T-cell (primary cell): ENCODE data around the gene RHOBTB1. TPM values are rescaled to one million over a fixed set of nuclear protein-coding genes. Genes with fewer than 3 reads are reported as not detected.
A peak's percentile ranks its signal among the peaks of the same experiment; 100 is the strongest.

Experiments
- ATAC-seq, 4 experiments: fragments of 200-7000 bp in 3 of 4; fragments of 150-1000 bp in 1 of 4; cut with Tn5 transposase; replicated peaks in 1 of 4; 1 replicate in 3 of 4; 2 replicates in 1 of 4; pipeline ENCODE4 v1.10.0; 2021; ENCODE audit warnings: moderate library complexity in 3 of 4, mild to moderate bottlenecking in 2 of 4, moderate number of reproducible peaks in 1 of 4
- CTCF ChIA-PET, 2 donors: fragments of 300-600 bp; sonication (Branson Sonifier 250); formaldehyde crosslinking; loops; one replicate each; lab custom pipeline; 2022; ENCODE audit warnings: antibody characterized with exemption in 2 of 2; lab: Charles Lee
- POLR2A ChIA-PET, 2 donors: fragments of 300-600 bp; sonication (Branson Sonifier 250); formaldehyde crosslinking; loops; one replicate each; lab custom pipeline; 2022; ENCODE audit warnings: antibody characterized with exemption in 2 of 2; lab: Charles Lee
- DNase-seq, 35 experiments: peaks; one replicate each; pipeline versions ENCODE4 v3.0.0 to v3.0.0-alpha.2; 2013 to 2023
- H3K27ac ChIP-seq: one replicate; pipeline ENCODE4 v1.5.1; 2013; ENCODE audit warnings: low read length
- H3K27me3 ChIP-seq, 2 experiments: replicated peaks in 1 of 2; 1 replicate in 1 of 2; 2 replicates in 1 of 2; pipeline versions ENCODE4 v1.6.1 to v1.7.0; 2013; ENCODE audit warnings: low read length in 1 of 2, mixed read lengths in 1 of 2; ENCODE audit not compliant: control insufficient read depth in 2 of 2, insufficient read depth in 2 of 2; ENCODE audit errors: extremely low read depth in 1 of 2
- H3K36me3 ChIP-seq, 2 donors: 1 replicate in 1 of 2; 2 replicates in 1 of 2; pipeline versions ENCODE4 v1.6.1 to v1.7.0; 2013; ENCODE audit warnings: low read length in 1 of 2; ENCODE audit not compliant: control insufficient read depth in 2 of 2, insufficient read depth in 1 of 2; ENCODE audit errors: extremely low read depth in 1 of 2
- H3K4me1 ChIP-seq, 2 experiments: 1 replicate in 1 of 2; 2 replicates in 1 of 2; pipeline versions ENCODE4 v1.6.1 to v1.7.0; 2013; ENCODE audit warnings: low read length in 2 of 2, mixed read lengths in 1 of 2; ENCODE audit not compliant: insufficient read depth in 2 of 2, control insufficient read depth in 1 of 2; ENCODE audit errors: extremely low read depth in 1 of 2
- H3K4me3 ChIP-seq, 2 donors: 1 replicate in 1 of 2; 2 replicates in 1 of 2; pipeline versions ENCODE4 v1.5.1 to v1.7.0; 2013; ENCODE audit warnings: mild to moderate bottlenecking in 2 of 2, low read length in 1 of 2, moderate library complexity in 1 of 2; ENCODE audit not compliant: control insufficient read depth in 1 of 2; ENCODE audit errors: extremely low read depth in 1 of 2
- H3K9me3 ChIP-seq: 2 replicates; pipeline ENCODE4 v1.7.0; 2013
- H3K27ac Mint-ChIP-seq, 2 donors: one replicate each; pipeline ENCODE4 v1.8.0; 2020 to 2021; ENCODE audit warnings: mild to moderate bottlenecking in 2 of 2, mixed read lengths in 2 of 2
- H3K27me3 Mint-ChIP-seq, 2 donors: one replicate each; pipeline ENCODE4 v1.8.0; 2021 to 2022; ENCODE audit warnings: mixed read lengths in 2 of 2
- H3K36me3 Mint-ChIP-seq: one replicate; pipeline ENCODE4 v1.8.0; 2021; ENCODE audit warnings: mixed read lengths
- H3K4me1 Mint-ChIP-seq, 3 donors: one replicate each; pipeline ENCODE4 v1.8.0; 2020 to 2022; ENCODE audit warnings: mixed read lengths in 3 of 3, mild to moderate bottlenecking in 1 of 3
- H3K4me3 Mint-ChIP-seq, 3 donors: one replicate each; pipeline ENCODE4 v1.8.0; 2020 to 2022; ENCODE audit warnings: mild to moderate bottlenecking in 3 of 3, mixed read lengths in 3 of 3, moderate library complexity in 3 of 3
- H3K9me3 Mint-ChIP-seq, 3 donors: one replicate each; pipeline ENCODE4 v1.8.0; 2020 to 2022; ENCODE audit warnings: mixed read lengths in 3 of 3
- WGBS: methylation state at CpG from one replicate; pipeline ENCODE4 v1.1.5; 2013; ENCODE audit warnings: missing lambda C conversion rate; ENCODE audit not compliant: insufficient coverage; 5-methylcytosine and 5-hydroxymethylcytosine counted together
- total RNA-seq, 35 experiments: library from RNA in 6 of 35; stranded (reverse) in 6 of 35; fragments of 120-200 nt in 1 of 35; gene quantifications; one replicate each; pipeline versions ENCODE4 v1.2.1 to v1.2.4 and lab custom pipeline; 2013 to 2026

The RHOBTB1 gene
- total RNA-seq, 5 donors from 2014 or later (not counting 1 experiment from before 2014, with no cell fraction given): 0.09 to 0.75 (median 0.34) TPM; not detected in 1

DNA sequence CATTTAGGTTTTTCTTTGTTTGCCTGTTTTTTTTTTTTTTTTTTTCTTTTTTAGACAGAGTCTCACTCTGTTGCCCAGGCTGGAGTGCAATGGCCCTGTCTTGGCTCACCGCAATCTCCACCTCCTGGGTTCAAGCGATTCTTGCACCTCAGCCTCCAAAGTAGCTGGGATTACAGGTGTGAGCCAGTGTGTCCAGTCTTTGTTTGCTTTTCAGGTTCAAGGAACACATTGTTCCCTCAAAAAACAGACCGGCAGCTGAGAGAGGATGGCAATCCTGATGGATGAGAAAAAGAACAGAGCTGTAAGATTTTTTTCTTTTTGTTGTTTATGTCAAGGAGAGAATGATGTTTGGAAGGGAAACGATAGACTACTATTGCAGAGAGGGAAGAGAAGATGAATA lies 23.3 kb upstream of the RHOBTB1 start:
- no peak overlapping the region for H3K4me3 Mint-ChIP-seq
- DNase-seq: no peak
- H3K27me3 Mint-ChIP-seq: peaks cover 6 to 20% of the 10 kb centered on the region in 2 donors
- no peaks in the 10 kb centered on the region for H3K36me3 Mint-ChIP-seq
- no peaks in the 10 kb centered on the region for H3K9me3 Mint-ChIP-seq
- ChIA-PET CTCF (interaction anchor here in 1 of 2 donors (0.7 kb wide), 1 partner anchor 1071 kb away, joined by 5 read pairs; no protein-coding TSS in a partner anchor), POLR2A (no interaction called here)
- no peak overlapping the region for H3K27ac ChIP-seq
- no peaks in the 10 kb centered on the region for H3K36me3 ChIP-seq
- no peak overlapping the region for H3K4me3 ChIP-seq
- peaks cover 0 to 2% of the 10 kb centered on the region in 2 experiments for H3K27me3 ChIP-seq
- 100% methylated on average over 2 of the region's 4 CpGs for WGBS
- ATAC-seq: no peak
- no peak overlapping the region for H3K27ac Mint-ChIP-seq
- H3K9me3 ChIP-seq: no peaks in the 10 kb centered on the region
- no peaks in the 10 kb centered on the region for H3K4me1 ChIP-seq
- H3K4me1 Mint-ChIP-seq: peaks cover 0 to 3% (median 2%) of the 10 kb centered on the region in 3 donors

DNA sequence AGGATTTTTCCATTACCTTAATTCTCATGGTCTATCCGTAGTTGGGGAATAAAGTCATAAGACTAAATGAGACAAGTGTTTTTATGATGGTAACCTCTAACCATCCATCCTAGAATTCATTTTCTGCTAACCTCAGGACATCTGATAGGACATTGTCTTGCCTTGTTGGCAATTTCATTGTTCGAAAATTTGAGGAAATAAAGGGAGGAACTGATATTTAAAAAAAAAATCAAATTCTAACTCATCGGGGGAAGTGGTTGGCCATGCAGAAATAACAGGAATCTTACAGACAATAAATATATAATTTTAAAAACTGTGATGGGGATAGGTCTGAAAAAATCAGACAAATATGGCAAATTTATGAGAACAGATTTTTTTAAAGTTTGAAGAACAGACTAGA lies 21.7 kb upstream of the RHOBTB1 start:
- Histone ChIP-seq H3K9me3 (no peaks in the 10 kb centered on the region), H3K4me3 (no peak overlapping the region), H3K4me1 (no peaks in the 10 kb centered on the region), H3K27ac (no peak overlapping the region), H3K36me3 (no peaks in the 10 kb centered on the region), H3K27me3 (peaks cover 0 to 2% of the 10 kb centered on the region in 2 experiments)
- Mint-ChIP-seq H3K36me3 (no peaks in the 10 kb centered on the region), H3K4me3 (no peak overlapping the region), H3K27ac (no peak overlapping the region), H3K27me3 (peaks cover 4 to 19% of the 10 kb centered on the region in 2 donors), H3K9me3 (no peaks in the 10 kb centered on the region), H3K4me1 (peaks cover 0 to 3% (median 2%) of the 10 kb centered on the region in 3 donors)
- ChIA-PET POLR2A (interaction anchor here in 1 of 2 donors (0.7 kb wide), 1 partner anchor 15 kb away, joined by 4 read pairs; no protein-coding TSS in a partner anchor), CTCF (no interaction called here)
- no peak for DNase-seq
- no CpG with 5 or more reads among the region's 3 CpGs for WGBS
- no peak for ATAC-seq

GRCh38 chr10:60964257-60965235 lies 20.6 kb upstream of the RHOBTB1 start:
- Mint-ChIP-seq H3K4me1 (peaks cover 0 to 3% (median 2%) of the 10 kb centered on the region in 3 donors), H3K27me3 (peaks cover 4 to 19% of the 10 kb centered on the region in 2 donors), H3K9me3 (no peaks in the 10 kb centered on the region), H3K36me3 (no peaks in the 10 kb centered on the region), H3K4me3 (no peak overlapping the region), H3K27ac (no peak overlapping the region)
- CTCF ChIA-PET: interaction anchor here (0.6 to 1.2 kb wide), 4 partner anchors 13 to 1378 kb away, joined by 3 to 4 read pairs (median 3); no protein-coding TSS in a partner anchor
- Histone ChIP-seq H3K4me3 (no peak overlapping the region), H3K27me3 (peaks cover 0 to 2% of the 10 kb centered on the region in 2 experiments), H3K27ac (no peak overlapping the region), H3K9me3 (no peaks in the 10 kb centered on the region), H3K36me3 (no peaks in the 10 kb centered on the region), H3K4me1 (no peaks in the 10 kb centered on the region)
- POLR2A ChIA-PET: no interaction called here
- no CpG with 5 or more reads among the region's 5 CpGs for WGBS
- ATAC-seq (peak in 1 of 4 experiments; percentile 48), DNase-seq (peak in 22 of 35 experiments; percentile 3 to 64 (median 26))

DNA sequence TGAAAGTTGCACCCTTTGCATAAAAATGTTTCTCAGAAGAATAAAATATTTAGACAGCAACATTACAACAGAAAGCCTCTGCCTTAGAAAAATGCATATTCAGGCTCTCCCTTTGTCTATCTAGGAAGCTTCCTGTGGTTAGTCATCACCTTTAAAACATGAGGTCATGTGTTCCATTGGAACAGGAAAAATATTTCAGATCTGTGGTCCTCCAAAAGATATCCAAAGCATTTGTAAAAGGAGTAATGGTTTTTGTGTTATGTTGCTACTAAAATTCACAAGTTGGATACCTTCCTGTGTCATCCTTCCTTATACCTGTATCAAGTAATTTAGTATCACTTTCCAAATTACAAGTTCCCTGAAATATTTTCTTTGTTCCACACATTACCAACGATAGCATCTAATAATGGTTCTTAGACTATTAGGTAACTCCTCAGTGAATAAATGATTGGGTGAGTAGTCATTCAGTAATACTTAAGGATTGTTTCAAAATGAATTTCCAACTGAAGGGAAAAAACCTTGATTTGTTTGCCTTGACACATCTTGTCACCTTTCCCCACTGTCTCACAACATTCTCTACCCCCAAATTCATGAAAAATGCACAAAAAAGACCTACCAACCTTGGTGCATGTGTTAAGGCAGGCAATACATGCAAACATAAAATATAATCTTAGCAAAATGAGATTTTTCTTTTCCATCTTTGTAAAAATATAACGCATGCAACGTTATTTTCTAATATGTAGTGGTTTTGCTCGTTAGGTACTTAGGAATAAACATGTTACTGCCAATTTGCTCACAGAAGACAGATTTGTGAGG lies 19.7 kb upstream of the RHOBTB1 start:
- no peaks in the 10 kb centered on the region for H3K4me1 ChIP-seq
- H3K9me3 Mint-ChIP-seq: no peaks in the 10 kb centered on the region
- ChIA-PET CTCF (no interaction called here), POLR2A (no interaction called here)
- no peak overlapping the region for H3K4me3 Mint-ChIP-seq
- H3K27ac ChIP-seq: no peak overlapping the region
- peaks cover 0 to 2% of the 10 kb centered on the region in 2 experiments for H3K27me3 ChIP-seq
- H3K27ac Mint-ChIP-seq: no peak overlapping the region
- no peaks in the 10 kb centered on the region for H3K36me3 ChIP-seq
- DNase-seq (no peak), ATAC-seq (no peak)
- no CpG with 5 or more reads among the region's 4 CpGs for WGBS
- H3K36me3 Mint-ChIP-seq: no peaks in the 10 kb centered on the region
- H3K9me3 ChIP-seq: no peaks in the 10 kb centered on the region
- no peak overlapping the region for H3K4me3 ChIP-seq
- peaks cover 0 to 3% (median 2%) of the 10 kb centered on the region in 3 donors for H3K4me1 Mint-ChIP-seq
- peaks cover 4 to 16% of the 10 kb centered on the region in 2 donors for H3K27me3 Mint-ChIP-seq

GRCh38 chr10:60962946-60963345 lies 19.0 kb upstream of the RHOBTB1 start:
- WGBS: 100% methylated on average over 1 of the region's 3 CpGs
- H3K27me3 Mint-ChIP-seq: peaks cover 0 to 11% of the 10 kb centered on the region in 2 donors
- H3K9me3 Mint-ChIP-seq: no peaks in the 10 kb centered on the region
- POLR2A ChIA-PET: no interaction called here
- no peak overlapping the region for H3K27ac ChIP-seq
- no peak overlapping the region for H3K4me3 ChIP-seq
- H3K4me1 Mint-ChIP-seq: peaks cover 0 to 3% (median 2%) of the 10 kb centered on the region in 3 donors
- H3K4me1 ChIP-seq: no peaks in the 10 kb centered on the region
- no peaks in the 10 kb centered on the region for H3K36me3 Mint-ChIP-seq
- H3K4me3 Mint-ChIP-seq: no peak overlapping the region
- no peak overlapping the region for H3K27ac Mint-ChIP-seq
- no peak for DNase-seq
- H3K36me3 ChIP-seq: no peaks in the 10 kb centered on the region
- H3K27me3 ChIP-seq: peaks cover 0 to 2% of the 10 kb centered on the region in 2 experiments
- no peak for ATAC-seq
- CTCF ChIA-PET: no interaction called here
- H3K9me3 ChIP-seq: no peaks in the 10 kb centered on the region

DNA sequence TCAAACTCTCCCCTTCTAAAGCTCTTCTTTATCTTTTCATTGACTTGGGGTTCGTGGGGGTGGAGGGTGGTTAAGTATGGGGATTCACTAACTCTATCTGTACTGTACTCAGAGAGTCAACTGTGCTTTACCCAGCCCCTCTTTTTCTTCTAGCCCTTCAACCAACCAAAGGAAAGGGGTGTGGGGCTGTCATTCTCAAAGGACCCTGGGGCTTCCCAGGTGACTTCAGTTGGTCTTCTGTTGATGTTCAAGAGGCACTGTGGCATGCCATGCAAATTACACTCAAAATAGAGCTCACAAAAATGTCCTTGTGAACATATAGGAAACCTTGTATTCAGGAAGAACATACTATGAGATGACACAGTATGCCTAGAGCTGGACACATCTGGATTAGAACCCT lies 16.9 kb upstream of the RHOBTB1 start:
- no peaks in the 10 kb centered on the region for H3K9me3 Mint-ChIP-seq
- peaks cover 0 to 18% of the 10 kb centered on the region in 2 donors for H3K27me3 Mint-ChIP-seq
- no peaks in the 10 kb centered on the region for H3K36me3 ChIP-seq
- no peaks in the 10 kb centered on the region for H3K4me1 ChIP-seq
- ATAC-seq (no peak), DNase-seq (no peak)
- ChIA-PET CTCF (interaction anchor here in 1 of 2 donors (0.7 to 1.1 kb wide), 2 partner anchors 10 to 907 kb away, joined by 3 to 5 read pairs; no protein-coding TSS in a partner anchor), POLR2A (no interaction called here)
- no peak overlapping the region for H3K27ac ChIP-seq
- WGBS: no CpG with 5 or more reads among the region's 1 CpG
- H3K4me1 Mint-ChIP-seq: peaks cover 0 to 3% (median 2%) of the 10 kb centered on the region in 3 donors
- H3K27me3 ChIP-seq: no peaks in the 10 kb centered on the region
- no peak overlapping the region for H3K4me3 ChIP-seq
- no peak overlapping the region for H3K4me3 Mint-ChIP-seq
- H3K9me3 ChIP-seq: no peaks in the 10 kb centered on the region
- no peak overlapping the region for H3K27ac Mint-ChIP-seq
- no peaks in the 10 kb centered on the region for H3K36me3 Mint-ChIP-seq
